ENCODE measurements around the gene ARHGAP26.

ARHGAP26 gene

GRCh38 chr5:142782976-142783530 is 12.9 kb downstream of the ARHGAP26 start:
- no peak for FAIRE-seq

GRCh38 chr5:142783601-142784341 is 13.6 kb downstream of the ARHGAP26 start:
- no peak for DNase-seq (ENCODE audit: insufficient read length, low spot score)
- FAIRE-seq: no peak

More at GRCh38 chr5:142782976-142783530, 12.9 kb downstream of the ARHGAP26 start:
- DNase-seq (ENCODE audit: insufficient read length, low spot score): no peak

- DNase-seq (ENCODE audit: insufficient read length, low spot score): no peak
- no peak for FAIRE-seq
Measured at GRCh38 chr5:142784401-142784955, 14.3 kb downstream of the ARHGAP26 start.

- no peak for FAIRE-seq
- no peak for DNase-seq (ENCODE audit: insufficient read length, low spot score)
Measured at GRCh38 chr5:142785206-142785605, 15.0 kb downstream of the ARHGAP26 start.

GRCh38 chr5:142789206-142789605 is 19.0 kb downstream of the ARHGAP26 start:
- FAIRE-seq (no peak), DNase-seq (ENCODE audit: insufficient read length, low spot score) (no peak)

GRCh38 chr5:142792012-142792864 is 22.1 kb downstream of the ARHGAP26 start:
- DNase-seq (ENCODE audit: insufficient read length, low spot score) (no peak), FAIRE-seq (no peak)

DNA sequence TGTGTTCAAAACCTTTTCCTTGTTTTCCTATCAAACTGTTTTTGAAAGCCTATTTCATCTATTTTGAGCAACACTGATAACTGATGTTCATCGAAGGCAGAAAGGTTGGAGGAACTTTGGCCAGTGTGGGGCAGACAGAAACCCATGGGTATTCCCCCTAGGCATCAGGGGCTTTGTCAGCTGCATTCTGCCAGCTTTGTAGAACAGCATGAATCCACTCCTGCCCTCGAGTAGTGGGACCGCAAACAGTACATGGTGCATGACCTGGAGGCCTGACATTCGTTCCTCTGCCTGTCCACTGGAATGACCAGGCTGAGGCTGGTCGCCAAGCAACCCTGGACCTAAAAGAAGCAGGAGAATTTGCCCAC is 22.7 kb downstream of the ARHGAP26 start:
- DNase-seq (ENCODE audit: insufficient read length, low spot score) (no peak), FAIRE-seq (no peak)

DNA sequence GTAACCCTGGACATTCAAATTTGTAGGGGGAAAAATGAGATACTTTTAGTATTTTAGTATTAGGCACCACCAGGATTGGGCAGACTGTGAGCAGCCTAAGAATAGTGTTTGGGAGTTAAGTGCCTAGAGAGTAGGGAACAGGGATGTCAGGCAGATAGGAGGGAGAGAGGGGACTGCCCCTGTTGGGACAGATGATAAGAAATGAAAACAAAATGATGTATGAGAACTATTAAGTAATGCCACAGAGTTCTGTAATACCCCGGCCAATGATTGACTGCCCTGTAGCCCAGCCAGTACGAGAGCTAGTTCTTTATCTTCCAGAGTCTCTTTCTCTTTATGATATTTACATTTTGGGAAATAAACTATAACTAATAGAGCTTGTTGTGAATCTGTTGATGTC is 24.4 kb downstream of the ARHGAP26 start:
- no peak for DNase-seq (ENCODE audit: insufficient read length, low spot score)
- FAIRE-seq: no peak

- FAIRE-seq (no peak), DNase-seq (ENCODE audit: insufficient read length, low spot score) (no peak)
Measured at GRCh38 chr5:142795251-142795650, 25.1 kb downstream of the ARHGAP26 start.

DNA sequence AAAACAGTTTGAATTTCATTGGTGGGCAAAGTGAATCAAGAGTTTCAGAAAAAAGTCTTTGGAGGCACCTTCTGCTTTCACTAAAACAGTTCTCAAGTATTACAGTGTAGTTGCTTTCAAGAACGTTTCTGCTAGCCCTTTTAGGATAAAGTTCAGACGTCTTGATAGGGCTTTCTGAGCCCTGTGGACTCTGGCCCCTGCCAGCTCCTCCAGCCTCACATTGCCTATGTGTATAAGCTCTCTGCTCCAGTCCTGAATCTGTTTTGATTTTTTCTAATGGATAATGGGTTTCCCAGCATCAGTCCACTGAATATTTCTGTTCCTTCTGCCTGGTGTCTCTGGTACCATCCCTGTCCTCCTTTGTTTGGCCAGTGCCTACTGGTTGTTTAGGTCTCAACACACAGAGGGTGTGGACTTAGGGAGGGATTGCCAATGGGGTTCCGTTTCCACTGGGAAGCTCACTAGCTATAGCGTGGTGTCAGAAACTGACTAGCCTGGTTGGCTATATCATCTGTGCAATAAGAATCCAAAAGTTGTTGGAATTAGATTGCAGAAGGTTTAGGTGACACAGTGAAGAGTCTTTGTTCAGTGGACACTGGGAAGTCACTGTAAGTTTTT is 26.4 kb downstream of the ARHGAP26 start:
- DNase-seq (ENCODE audit: insufficient read length, low spot score) (no peak), FAIRE-seq (no peak)

- DNase-seq (ENCODE audit: insufficient read length, low spot score) (no peak), FAIRE-seq (no peak)
Measured at GRCh38 chr5:142797420-142797819, 27.2 kb downstream of the ARHGAP26 start.

DNA sequence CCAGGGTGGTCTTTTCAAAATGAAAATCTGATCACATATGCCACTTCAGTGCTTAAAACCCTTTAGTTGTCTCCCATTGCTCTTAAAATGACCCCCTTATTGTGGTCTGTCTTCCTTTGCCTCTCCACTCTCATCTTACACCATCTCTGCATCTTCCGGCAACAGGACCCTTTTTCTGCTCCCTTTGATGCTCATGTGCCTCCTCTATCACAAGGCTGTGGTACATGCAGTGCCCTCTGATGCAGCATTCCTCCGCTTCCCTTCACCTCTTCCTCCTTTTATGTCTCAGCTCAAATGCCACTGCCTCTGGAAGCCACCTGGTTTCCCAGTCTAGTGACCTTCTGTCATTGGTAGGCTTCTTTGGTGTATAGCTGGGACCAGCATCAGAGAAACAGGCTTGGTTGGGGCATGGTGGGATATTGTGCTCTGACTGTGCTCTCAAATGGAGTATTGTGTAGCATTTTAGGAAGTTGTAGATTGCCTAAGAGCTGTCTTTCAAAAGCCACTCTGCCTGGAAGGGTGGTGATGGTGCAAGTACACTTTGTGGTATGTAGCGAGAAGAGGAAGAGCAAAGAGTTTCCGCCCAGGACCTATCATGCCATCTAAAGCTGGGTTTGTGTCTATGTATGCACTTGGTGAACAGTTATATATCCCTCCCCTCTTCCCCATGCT is 28.1 kb downstream of the ARHGAP26 start:
- no peak for FAIRE-seq
- DNase-seq (ENCODE audit: insufficient read length, low spot score): no peak

GRCh38 chr5:142800776-142801494 is 30.8 kb downstream of the ARHGAP26 start:
- FAIRE-seq (no peak), DNase-seq (ENCODE audit: insufficient read length, low spot score) (no peak)

- FAIRE-seq (no peak), DNase-seq (ENCODE audit: insufficient read length, low spot score) (no peak)
Measured at GRCh38 chr5:142801495-142801871, 31.3 kb downstream of the ARHGAP26 start.

GRCh38 chr5:142803428-142804125 is 33.4 kb downstream of the ARHGAP26 start:
- no peak for FAIRE-seq
- no peak for DNase-seq (ENCODE audit: insufficient read length, low spot score)

- DNase-seq (ENCODE audit: insufficient read length, low spot score) (no peak), FAIRE-seq (no peak)
Measured at GRCh38 chr5:142805339-142805738, 35.2 kb downstream of the ARHGAP26 start.

DNA sequence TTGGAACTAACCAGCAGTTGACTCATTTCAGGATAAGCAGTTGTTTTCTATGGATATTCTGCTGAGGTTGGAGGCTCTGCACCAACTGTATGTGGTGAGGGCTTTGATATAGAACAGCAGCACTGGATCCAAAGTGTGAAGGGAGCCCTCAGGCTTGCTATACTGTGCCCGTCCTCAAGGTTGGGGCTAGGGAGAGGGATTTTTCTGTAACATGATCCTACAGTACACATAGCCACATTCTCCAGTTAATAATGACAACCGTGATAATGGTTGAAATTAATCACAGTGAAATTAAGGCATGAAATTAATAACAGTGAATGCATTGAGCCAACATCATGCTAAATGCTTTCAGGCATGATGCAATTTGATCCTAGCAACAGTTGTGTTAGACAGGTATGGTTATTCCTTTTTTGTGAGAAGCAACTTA is 36.7 kb downstream of the ARHGAP26 start:
- no peak for FAIRE-seq
- DNase-seq (ENCODE audit: insufficient read length, low spot score): no peak

GRCh38 chr5:142807372-142807911 is 37.3 kb downstream of the ARHGAP26 start:
- FAIRE-seq (no peak), DNase-seq (ENCODE audit: insufficient read length, low spot score) (no peak)

All from HTR-8/SVneo (cell line).